GM12873 (cell line): ENCODE results near the gene EGFL8.

Experiments used
- TF ChIP-seq, protein P1 (sequence below): IDR thresholded peaks from 2 replicates; pipeline ENCODE4 v1.5.1; 2012; ENCODE audit warnings: low read depth, mild to moderate bottlenecking, moderate library complexity, low read length, control low read depth; ENCODE audit not compliant: insufficient read depth; ENCODE audit errors: missing control alignments

Gene EGFL8

DNA sequence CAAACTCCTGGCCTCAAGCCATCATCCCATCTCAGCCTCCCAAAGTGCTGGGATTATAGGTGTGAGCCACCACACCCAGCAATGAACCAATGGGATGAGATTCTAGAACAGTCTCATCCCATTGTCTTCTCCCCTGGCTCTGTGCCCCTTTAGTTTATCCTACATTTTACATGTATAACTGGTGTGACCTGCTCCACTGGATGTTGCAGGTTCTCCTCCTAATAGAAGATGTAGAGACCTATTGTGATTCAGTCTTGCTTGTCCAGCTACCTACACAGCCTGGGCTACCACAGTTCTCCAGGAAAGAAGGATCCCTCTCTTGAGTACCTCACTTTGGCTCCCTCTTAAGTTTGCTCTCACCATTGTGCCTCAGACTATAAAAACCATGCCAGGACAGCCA is 32.3 kb upstream of the EGFL8 start:
- TF ChIP-seq, protein P1, sequence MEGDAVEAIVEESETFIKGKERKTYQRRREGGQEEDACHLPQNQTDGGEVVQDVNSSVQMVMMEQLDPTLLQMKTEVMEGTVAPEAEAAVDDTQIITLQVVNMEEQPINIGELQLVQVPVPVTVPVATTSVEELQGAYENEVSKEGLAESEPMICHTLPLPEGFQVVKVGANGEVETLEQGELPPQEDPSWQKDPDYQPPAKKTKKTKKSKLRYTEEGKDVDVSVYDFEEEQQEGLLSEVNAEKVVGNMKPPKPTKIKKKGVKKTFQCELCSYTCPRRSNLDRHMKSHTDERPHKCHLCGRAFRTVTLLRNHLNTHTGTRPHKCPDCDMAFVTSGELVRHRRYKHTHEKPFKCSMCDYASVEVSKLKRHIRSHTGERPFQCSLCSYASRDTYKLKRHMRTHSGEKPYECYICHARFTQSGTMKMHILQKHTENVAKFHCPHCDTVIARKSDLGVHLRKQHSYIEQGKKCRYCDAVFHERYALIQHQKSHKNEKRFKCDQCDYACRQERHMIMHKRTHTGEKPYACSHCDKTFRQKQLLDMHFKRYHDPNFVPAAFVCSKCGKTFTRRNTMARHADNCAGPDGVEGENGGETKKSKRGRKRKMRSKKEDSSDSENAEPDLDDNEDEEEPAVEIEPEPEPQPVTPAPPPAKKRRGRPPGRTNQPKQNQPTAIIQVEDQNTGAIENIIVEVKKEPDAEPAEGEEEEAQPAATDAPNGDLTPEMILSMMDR, result no peak

DNA sequence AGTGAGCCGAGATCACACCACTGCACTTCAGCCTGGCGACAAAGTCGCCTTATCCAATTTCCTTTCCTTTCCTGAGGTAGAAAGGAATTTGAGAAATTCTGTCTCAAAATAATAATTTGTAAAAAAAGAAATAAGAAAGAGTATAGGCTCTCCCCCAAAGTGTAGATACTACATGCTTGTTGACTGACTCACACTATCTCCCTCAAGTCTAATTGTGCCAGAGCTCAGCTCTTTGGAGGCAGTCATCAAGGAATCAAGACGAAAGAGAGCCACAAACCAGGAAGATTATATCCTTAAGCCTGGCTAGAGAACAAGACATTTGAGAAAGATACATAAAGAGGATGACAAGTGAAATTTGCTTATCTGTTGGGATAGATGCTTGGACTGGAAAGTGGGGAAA is 30.6 kb upstream of the EGFL8 start:
- TF ChIP-seq, protein P1, result no peak

DNA sequence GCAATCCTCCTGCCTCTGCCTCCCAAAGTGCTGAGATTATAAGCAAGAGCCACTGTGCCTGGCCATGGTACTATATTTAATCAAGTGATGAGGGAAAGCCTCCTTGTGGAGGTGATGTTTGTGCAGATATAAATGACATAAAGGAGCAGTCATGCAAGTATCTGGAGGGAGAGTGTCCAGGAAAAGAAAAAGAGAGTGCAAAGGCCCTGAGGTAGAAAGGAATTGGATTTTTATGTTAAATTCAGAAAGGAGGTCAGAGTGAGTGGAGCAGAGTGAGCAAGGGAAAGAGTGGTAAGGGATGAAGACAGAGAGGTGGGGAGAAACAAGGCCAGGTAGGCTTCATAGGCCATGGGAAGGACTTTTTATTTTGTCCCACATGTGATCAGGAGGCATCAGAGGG is 26.9 kb upstream of the EGFL8 start:
- TF ChIP-seq, protein P1, result no peak

DNA sequence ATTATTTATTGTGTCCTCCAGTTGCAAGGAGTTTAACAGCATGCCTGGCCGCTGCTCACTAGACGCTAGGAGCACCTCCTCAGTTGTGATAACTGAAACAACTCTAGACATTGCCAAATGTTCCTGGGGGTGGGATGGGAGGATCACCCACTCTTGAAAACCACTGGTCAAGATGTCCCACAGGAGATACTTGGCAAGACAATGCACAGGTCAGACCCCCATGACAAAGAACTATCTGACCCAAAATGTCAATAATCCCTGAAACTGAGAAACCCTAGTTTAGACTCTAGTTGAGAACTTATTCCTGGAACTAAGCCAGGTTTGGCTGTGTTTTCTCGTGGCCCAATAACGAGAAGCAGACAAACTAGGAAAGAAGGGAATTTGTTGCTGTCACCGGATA is 24.8 kb upstream of the EGFL8 start:
- TF ChIP-seq, protein P1, result no peak

DNA sequence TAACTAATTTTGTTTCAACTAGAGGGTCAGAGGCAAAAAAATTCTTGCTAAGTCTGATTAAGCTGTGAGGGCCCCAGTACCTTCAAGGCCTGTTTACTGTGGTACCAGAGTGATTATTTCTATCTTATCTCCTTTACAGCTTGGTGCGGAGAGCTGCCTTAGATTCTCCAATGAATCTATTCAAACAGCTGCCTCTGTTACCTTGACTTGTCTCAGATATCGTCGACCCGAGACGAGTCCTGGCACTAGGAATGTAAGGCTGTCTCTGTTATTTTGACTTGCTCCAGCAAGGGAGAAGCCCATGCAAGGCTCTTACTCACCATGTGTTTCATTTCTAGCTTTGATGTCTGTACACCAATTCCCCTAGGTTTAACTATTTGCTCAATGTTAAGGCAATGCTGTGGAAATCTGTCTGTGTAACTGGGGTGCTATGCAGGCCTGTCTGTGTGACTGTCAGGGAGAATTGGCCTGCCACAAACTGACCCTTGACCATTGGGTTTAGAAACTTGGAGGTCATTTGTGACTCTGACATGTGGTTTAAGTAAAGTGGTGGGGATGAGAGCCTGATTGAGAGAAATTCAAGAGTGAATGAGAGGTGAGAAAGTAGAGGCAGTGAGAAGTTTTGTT is 23.9 kb upstream of the EGFL8 start:
- TF ChIP-seq, protein P1, result no peak

DNA sequence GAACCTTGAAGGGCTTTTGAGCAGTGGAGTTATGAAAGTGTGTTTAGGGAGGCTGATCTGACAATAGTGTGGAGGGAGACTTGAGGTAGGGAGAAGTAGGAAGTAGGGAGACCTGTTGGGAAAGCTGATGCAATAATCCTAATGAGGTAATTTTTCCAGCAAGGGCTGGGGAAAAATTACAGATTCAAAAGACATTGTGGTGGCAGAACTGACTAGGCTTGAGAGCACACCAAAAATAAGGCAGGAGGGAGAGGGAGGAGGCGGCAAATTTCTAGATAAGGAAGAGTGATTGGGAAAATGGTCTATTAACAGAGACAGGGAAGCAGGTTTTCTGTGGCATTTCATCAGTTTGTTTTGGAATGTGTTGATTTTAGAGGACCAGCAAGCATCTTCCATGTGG is 18.1 kb upstream of the EGFL8 start:
- TF ChIP-seq, protein P1, result no peak

DNA sequence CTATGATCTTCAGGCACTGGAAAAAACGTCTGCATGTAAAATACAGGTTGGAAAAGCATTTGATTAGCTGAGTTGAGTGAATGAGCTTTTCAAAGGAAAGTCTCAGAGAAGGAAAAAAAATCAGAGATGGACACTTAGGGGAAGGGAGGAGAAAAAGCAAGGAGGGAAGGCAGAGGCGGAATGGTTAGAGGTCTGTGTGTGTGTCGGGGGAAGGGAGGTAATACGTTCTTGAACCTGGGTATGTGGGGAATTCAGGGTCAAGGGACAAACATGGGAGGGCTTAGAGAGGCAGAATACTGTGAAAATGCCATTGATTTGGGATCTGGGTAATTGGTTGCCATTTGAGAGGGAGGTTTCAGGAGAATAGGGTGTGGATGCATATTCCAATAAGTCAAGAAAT is 17.7 kb upstream of the EGFL8 start:
- TF ChIP-seq, protein P1, result no peak
